ACC112 (cell line): ENCODE measurements around the gene U2AF1.
"Not testable (repeated sequence)": the region's sequence is repeated elsewhere in the genome, so short reads cannot be mapped to it uniquely, and the experiment has no call there.

Source experiments
- H2AFZ ChIP-seq: fragments of 200-600 bp; sonication (generic); one replicate; pipeline ENCODE4 v1.6.0; 2017; ENCODE audit warnings: antibody characterized with exemption, low read length; ENCODE audit not compliant: unreplicated experiment
- H3K27ac ChIP-seq: fragments of 200-600 bp; sonication (generic); 2 replicates; pipeline ENCODE4 v1.5.1; 2014; ENCODE audit warnings: low read depth, mild to moderate bottlenecking, antibody characterized with exemption, low read length, moderate library complexity
- H3K27me3 ChIP-seq: fragments of 200-600 bp; sonication (generic); 2 replicates; pipeline ENCODE4 v1.6.1; 2014; ENCODE audit warnings: mild to moderate bottlenecking, antibody characterized with exemption, low read length, moderate library complexity, mixed read lengths; ENCODE audit not compliant: insufficient read depth
- H3K36me3 ChIP-seq: fragments of 200-600 bp; sonication (generic); 2 replicates; pipeline ENCODE4 v1.6.1; 2016; ENCODE audit warnings: mild to moderate bottlenecking, antibody characterized with exemption, low read length, moderate library complexity, mixed read lengths; ENCODE audit not compliant: insufficient read depth
- H3K4me1 ChIP-seq: fragments of 200-600 bp; sonication (generic); one replicate; pipeline ENCODE4 v1.6.1; 2016; ENCODE audit warnings: low read length, mixed read lengths; ENCODE audit not compliant: insufficient read depth, unreplicated experiment, control insufficient read depth
- H3K4me3 ChIP-seq: fragments of 200-600 bp; sonication (generic); 2 replicates; pipeline ENCODE4 v1.5.1; 2014; ENCODE audit warnings: mild to moderate bottlenecking, low read depth, low read length
- H3K79me2 ChIP-seq: fragments of 200-600 bp; sonication (generic); one replicate; pipeline ENCODE4 v1.6.0; 2016; ENCODE audit warnings: low read length; ENCODE audit not compliant: control insufficient read depth, unreplicated experiment, insufficient read depth

U2AF1 gene

DNA sequence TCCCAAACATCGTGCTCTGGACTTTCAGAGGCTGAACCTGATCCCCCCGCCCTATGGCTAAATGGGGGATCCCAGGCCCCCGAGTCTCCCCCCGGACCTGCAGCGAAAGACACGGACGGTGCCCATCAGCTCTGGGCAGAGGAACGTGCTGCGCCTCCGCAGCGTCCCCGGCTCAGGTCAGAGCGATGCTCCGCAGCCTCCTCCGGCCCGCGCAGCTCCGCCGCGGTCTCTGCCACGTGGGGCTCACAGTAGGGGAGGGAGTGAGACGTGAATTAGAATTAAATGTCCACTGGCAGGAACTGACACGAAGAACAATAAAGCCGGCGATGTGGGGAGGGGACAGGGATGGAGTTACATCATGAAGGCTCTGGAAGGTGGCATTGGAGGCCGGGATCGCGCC is 30.7 kb downstream of the U2AF1 start:
- H3K36me3 ChIP-seq, H3K4me3 ChIP-seq, H3K79me2 ChIP-seq, H3K27me3 ChIP-seq, H2AFZ ChIP-seq, H3K4me1 ChIP-seq, H3K27ac ChIP-seq: not testable (repeated sequence)

DNA sequence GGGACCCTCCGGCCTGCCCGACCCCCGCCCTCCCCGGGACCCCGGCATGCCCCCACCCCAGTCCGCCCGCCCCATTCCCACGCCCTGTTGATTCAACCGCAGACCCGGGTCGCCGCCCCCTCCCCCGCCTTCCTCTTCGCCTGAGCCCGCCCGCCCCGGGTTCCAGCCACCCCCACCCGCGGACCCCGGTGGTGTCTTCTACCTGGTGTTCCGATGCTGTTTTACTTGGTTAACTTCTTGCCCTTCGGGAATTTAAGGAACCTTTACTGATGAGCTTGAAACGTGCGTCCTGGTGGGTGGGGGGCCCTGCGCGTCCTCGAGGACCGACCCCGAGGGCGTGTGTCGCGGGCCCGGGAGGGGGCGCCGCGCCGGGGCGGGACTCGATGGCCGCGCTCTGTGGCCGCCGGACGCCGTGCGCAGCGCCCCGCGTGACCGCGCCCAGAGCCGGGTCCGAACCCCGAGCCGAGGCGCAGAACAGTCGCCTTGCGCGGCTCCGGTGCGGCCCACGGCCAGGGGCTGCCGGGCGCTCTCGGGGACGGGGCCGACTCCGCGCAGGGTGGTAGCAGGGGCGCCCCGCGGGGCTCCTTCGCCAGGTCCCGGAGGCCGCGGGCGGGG is 31.2 kb downstream of the U2AF1 start:
- H2AFZ ChIP-seq, H3K27me3 ChIP-seq, H3K27ac ChIP-seq, H3K36me3 ChIP-seq, H3K4me3 ChIP-seq, H3K79me2 ChIP-seq, H3K4me1 ChIP-seq: not testable (repeated sequence)

DNA sequence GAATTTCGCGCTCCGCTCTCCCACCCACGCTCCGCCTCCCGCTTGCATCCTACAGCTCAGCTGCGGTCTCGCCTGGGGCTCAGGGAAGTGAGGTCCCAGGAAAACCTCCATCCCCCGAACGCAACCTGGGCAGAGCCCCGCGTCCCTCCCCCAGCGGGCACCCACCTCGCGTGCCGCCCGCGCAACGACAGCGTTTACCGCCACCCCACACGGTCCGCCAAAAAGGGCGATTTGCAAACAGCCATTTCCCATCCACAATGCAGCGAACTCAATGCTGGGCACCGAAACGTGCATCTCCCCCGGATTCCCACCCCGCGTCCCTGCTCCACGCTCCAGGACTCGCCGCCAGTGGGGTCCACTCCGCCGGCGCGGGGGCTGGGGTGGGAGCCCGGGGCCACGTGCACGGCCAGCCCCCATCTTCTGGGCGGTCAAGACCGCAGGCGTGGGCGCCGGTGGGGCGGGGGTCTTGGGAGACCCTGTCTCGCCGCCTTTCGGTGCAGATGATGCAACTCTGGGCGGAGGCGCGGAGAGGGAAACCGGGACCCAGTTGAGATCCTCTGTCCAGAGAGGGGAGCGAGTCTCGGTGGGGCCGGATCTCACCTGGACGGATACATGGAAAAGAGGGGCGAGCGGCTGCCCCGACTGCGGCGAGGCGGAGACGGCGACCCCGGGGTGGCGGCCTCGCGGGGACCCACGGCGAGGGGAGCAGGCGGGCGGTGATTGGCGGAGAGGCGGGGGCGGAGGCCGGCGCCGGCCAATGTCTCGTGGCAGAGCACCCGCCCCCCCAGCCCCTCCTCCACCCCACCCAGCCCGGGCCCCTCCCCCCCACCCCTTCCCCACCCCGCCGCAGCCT is 32.0 kb downstream of the U2AF1 start, which contains the start of gene CBS:
Gene CBS, minus strand, starts transcription at position 666 of the 853 bp plus-strand sequence. CDS start 3,642 bp downstream, outside the sequence.
- H2AFZ ChIP-seq, H3K79me2 ChIP-seq, H3K27me3 ChIP-seq, H3K36me3 ChIP-seq, H3K27ac ChIP-seq, H3K4me3 ChIP-seq, H3K4me1 ChIP-seq: not testable (repeated sequence)

DNA sequence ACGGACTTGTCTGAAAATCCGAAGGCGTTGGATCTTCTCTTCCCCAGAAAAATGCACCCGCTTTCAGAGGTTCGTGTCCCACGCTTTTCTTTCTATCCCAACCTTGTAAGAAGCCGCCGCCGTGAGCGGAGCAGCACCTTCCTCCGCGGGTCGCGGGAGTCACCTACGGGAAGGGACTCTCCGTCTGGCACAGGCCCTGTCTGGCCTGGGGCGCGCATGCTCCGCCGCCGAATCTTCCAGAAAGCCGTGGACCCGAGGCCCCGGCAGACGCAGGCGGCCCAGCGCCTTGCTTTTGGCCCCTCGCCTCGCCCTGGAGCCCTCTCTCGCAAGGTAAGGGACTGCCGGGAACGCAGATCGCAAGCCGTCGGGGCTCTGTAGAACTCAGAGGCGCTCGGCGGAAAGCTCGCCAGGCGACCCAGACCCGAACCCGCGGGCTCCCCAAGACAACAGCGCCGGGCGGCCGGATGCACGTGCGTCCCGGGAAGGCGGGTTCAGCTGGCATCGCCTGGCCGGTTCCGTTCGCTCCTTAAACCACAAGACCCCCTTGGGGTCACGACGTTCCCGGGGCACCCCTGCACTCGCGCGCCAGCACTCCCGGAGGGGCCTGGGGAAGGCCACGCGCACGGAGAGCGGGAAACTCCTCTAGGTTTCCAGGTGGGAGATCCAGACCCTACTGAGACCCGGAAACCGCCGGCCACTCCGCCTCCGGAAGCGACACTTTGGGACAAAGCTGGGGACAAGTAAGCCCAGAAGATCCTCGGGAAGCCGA is 32.8 kb downstream of the U2AF1 start:
- not testable (repeated sequence) for H3K4me1 ChIP-seq, H2AFZ ChIP-seq, H3K36me3 ChIP-seq, H3K27ac ChIP-seq, H3K4me3 ChIP-seq, H3K79me2 ChIP-seq, H3K27me3 ChIP-seq

DNA sequence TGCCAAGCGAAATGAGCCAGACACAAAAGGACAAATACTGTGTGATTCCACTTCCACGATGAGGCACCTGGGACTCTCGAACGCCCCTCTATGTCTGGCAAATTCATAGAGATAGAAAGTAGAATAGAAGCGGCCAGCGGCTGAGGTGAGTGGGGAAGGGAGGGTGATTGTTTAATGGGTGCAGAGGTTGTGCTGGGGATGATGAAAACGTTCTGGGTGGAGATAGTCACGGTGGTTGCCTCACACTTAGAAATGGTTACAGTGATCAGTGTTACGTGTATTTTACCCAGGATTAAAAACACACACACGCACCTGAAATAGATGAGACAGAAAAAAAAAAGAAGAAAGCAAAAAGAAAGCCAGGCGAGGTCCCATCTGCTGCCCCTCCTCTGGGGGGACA is 34.6 kb downstream of the U2AF1 start:
- H2AFZ ChIP-seq, H3K4me1 ChIP-seq, H3K36me3 ChIP-seq, H3K27ac ChIP-seq, H3K4me3 ChIP-seq, H3K27me3 ChIP-seq, H3K79me2 ChIP-seq: not testable (repeated sequence)

DNA sequence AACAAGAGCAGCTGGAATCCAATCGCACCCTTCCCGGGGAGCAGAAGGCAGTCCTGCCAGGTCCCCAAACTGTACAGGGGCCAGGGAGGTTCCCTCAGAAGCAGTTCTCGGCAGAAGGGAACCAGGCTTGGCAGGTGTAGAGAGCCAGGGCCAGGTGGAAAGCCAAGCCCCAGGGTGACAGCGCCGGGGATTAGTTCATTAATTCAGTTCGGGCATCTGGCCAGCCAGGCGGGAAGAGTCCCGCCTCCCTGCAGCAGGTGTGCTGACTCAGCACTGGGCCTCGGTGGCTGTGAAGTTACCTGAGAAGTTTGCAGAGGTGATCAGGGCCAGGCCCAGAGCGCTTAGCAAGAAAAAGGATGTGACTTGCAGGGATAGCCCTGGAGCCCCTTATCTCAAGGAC is 37.7 kb downstream of the U2AF1 start:
- H3K27ac ChIP-seq, H3K79me2 ChIP-seq, H3K4me3 ChIP-seq, H3K27me3 ChIP-seq, H3K36me3 ChIP-seq, H2AFZ ChIP-seq, H3K4me1 ChIP-seq: not testable (repeated sequence)

DNA sequence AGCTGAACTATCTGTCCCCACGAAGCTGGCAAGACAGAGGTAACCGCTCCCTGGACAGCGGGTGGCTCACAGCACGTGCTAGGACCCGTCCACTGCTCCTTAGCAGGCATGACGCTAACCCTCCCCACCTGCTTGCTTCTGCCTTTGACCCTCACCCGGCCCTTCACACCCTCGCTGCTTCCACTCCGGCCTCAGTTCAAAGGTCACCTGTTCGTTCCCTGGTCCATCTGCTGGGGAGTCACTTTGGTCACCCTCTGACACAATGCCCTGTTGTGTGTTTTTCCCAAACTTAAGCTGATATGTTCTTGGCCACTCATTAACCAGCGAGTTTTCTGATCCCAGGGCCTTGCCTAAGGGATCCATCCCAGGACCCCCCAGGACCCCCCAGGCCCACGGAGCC is 39.3 kb downstream of the U2AF1 start:
- not testable (repeated sequence) for H3K27me3 ChIP-seq, H3K79me2 ChIP-seq, H3K4me1 ChIP-seq, H3K36me3 ChIP-seq, H3K4me3 ChIP-seq, H2AFZ ChIP-seq, H3K27ac ChIP-seq

DNA sequence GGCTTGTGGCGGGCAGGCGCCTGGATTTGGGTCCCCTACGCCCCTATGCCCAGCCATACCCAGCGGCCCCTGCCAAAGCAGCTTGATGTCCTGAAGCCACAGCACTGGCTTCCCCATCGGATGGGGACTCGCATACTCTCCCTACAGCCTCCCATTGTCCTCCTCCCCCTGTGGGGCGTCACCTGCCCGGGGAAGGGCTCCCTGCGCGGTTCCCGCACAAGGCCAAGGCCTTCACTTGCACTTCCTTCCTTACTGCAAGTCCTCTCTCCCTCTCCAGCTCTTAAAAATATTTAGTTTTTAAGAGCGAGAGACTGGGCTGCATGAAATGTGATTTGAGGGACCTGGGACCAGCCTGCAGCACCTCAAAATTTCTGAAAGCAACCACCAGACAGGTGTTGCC is 40.7 kb downstream of the U2AF1 start:
- not testable (repeated sequence) for H3K4me1 ChIP-seq, H3K4me3 ChIP-seq, H3K27me3 ChIP-seq, H3K36me3 ChIP-seq, H3K27ac ChIP-seq, H3K79me2 ChIP-seq, H2AFZ ChIP-seq

DNA sequence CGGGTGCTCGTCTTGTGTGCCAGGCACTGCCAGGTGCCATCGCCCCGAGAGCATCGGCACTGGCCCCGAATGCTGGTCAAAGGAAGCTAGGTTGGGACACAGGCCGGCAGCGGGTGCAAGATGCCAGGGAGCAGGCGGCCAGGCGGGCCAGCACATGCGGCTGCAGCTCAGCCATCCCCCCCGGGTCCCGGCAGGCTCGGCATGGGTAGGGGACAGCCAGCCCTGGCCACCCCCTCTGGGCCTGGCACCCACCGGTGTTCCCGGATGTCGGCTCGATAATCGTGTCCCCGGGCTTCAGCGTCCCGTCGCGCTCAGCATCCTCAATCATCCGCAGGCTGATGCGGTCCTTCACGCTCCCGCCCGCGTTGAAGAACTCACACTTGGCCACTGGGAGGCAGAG is 41.4 kb downstream of the U2AF1 start:
- H2AFZ ChIP-seq, H3K36me3 ChIP-seq, H3K27me3 ChIP-seq, H3K4me1 ChIP-seq, H3K4me3 ChIP-seq, H3K79me2 ChIP-seq, H3K27ac ChIP-seq: not testable (repeated sequence)

DNA sequence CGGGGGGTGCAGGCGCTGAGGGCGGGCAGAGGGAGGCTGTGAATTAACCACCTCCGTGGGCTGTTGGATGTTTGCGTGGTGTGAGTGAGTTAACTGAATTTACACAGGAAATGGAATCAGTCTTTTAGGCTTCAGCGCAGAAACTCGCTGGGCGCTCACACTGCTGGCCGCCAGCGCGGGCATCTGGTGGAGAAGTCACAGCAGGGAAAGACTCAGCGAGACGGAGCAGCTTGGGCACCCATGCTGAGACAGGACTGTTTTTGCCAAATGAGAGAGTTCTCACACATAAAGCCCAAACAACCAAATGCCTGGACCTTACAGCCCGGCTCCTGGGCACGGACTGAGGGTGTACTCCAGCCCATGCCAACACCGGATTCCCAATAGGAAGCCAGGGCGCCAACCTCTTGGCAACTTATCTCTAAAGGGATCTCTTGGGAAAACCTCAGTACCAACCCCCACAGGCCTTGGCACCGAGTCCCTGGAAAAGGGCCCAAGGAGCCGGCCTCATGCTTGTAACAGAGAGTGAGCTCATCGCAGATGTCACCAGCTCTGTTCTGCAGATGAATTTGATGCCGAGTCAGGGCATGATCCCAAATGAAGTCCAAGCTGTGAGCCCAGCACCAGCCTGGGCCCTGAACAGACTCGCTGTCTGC is 43.0 kb downstream of the U2AF1 start:
- not testable (repeated sequence) for H3K4me3 ChIP-seq, H3K79me2 ChIP-seq, H3K4me1 ChIP-seq, H3K27ac ChIP-seq, H3K36me3 ChIP-seq, H2AFZ ChIP-seq, H3K27me3 ChIP-seq
